ENCODE measurements around the gene CASK. TPM values are rescaled to one million over a fixed set of nuclear protein-coding genes. Genes with fewer than 3 reads are reported as not detected.

CASK gene
- total and polyA plus RNA-seq, 9 of the 15 experiments (the other 6 are each of a cell fraction or from before 2014, with no cell fraction given), result 1.3 to 7.4 (median 5.2) TPM

- TF ChIP-seq CTBP1 (IDR thresholded peaks at IDR 0.05; ENCODE audit: borderline replicate concordance) (no peak), ETV6 (IDR thresholded peaks at IDR 0.05; ENCODE audit: borderline replicate concordance in 1 of 2, low read depth in 2 of 2, low read length in 1 of 2) (no peak), ETV6 (CRISPR knock-in tag; IDR thresholded peaks at IDR 0.05; ENCODE audit: borderline replicate concordance) (no peak), SIN3A (IDR thresholded peaks at IDR 0.05; ENCODE audit: borderline replicate concordance in 2 of 2, control insufficient read depth in 1 of 2, low read depth in 2 of 2, low read length in 2 of 2) (no peak), ATF1 (CRISPR knock-in tag; IDR thresholded peaks at IDR 0.05) (no peak), ATF1 (tag; IDR thresholded peaks at IDR 0.05) (no peak), U2AF1 (optimal IDR thresholded peaks at IDR 0.05; ENCODE audit: low read depth, low read length) (no peak), ZNF717 (CRISPR knock-in tag; IDR thresholded peaks at IDR 0.05) (no peak), KLF16 (IDR thresholded peaks at IDR 0.05) (no peak), ZNF239 (CRISPR knock-in tag; IDR thresholded peaks at IDR 0.05) (no peak), STAT6 (CRISPR knock-in tag; IDR thresholded peaks at IDR 0.05) (no peak), DMBX1 (CRISPR knock-in tag; IDR thresholded peaks at IDR 0.05; ENCODE audit: borderline replicate concordance) (peak; percentile 52; the same call in 1 of the 2 replicates), ZNF584 (CRISPR knock-in tag; IDR thresholded peaks at IDR 0.05; ENCODE audit: low read depth) (peak; percentile 74; the same call in 1 of the 2 replicates), ZC3H11A (IDR thresholded peaks at IDR 0.05; ENCODE audit: low read depth, low read length) (no peak), FOXJ2 (tag; IDR thresholded peaks at IDR 0.05) (no peak), CCAR2 (IDR thresholded peaks at IDR 0.05; ENCODE audit: low read depth, low read length) (no peak), HIVEP1 (CRISPR knock-in tag; IDR thresholded peaks at IDR 0.05) (no peak), MCM2 (IDR thresholded peaks at IDR 0.05; ENCODE audit: low read depth) (no peak), ELK3 (CRISPR knock-in tag; IDR thresholded peaks at IDR 0.05) (no peak), TEAD4 (IDR thresholded peaks at IDR 0.05; ENCODE audit: low read length) (peak; percentile 25; the same call in 1 of the 2 replicates), TEAD4 (CRISPR knock-in tag; IDR thresholded peaks at IDR 0.05; ENCODE audit: borderline replicate concordance) (no peak), PTBP1 (IDR thresholded peaks at IDR 0.05; ENCODE audit: low read depth, low read length) (no peak), MXD1 (CRISPR knock-in tag; IDR thresholded peaks at IDR 0.05; ENCODE audit: borderline replicate concordance, poor library complexity, severe bottlenecking) (no peak), ZNF24 (IDR thresholded peaks at IDR 0.05) (no peak), ZNF780A (CRISPR knock-in tag; IDR thresholded peaks at IDR 0.05) (no peak), ZNF347 (CRISPR knock-in tag; IDR thresholded peaks at IDR 0.05; ENCODE audit: low read depth) (no peak), TBL1XR1 (IDR thresholded peaks at IDR 0.05; ENCODE audit: low read length in 2 of 2) (no peak)
These were observed 257.1 kb downstream of the CASK start (continued) for GRCh38 chrX:41666251-41666650.
